K562 (cell line): ENCODE measurements around the gene PACSIN1.

Experiments used
- BMI1 ChIP-seq: fragments of 150-350 bp; IDR thresholded peaks from 2 replicates; pipeline ENCODE4 v1.6.1; 2014; ENCODE audit warnings: low read length
- CTCF ChIP-seq, 3 experiments: IDR thresholded peaks in 2 of 3; conservative IDR thresholded peaks in 1 of 3; 2 replicates each; pipeline ENCODE4 v1.5.1; 2011 to 2012; ENCODE audit warnings: low read length in 3 of 3, mild to moderate bottlenecking in 3 of 3, control low read depth in 2 of 3, improper control_type of control experiment in 1 of 3, inconsistent platforms in 1 of 3, low read depth in 1 of 3, mixed read lengths in 1 of 3, moderate library complexity in 1 of 3; ENCODE audit not compliant: insufficient read depth in 2 of 3
- ETS1 ChIP-seq: conservative IDR thresholded peaks from 2 replicates; pipeline ENCODE4 v1.6.1; 2011; ENCODE audit warnings: low read depth, mild to moderate bottlenecking, low read length; ENCODE audit not compliant: control insufficient read depth
- TRIM28 ChIP-seq: fragments of 450-650 bp; IDR thresholded peaks from 2 replicates; pipeline ENCODE4 v1.6.1; 2017
- ZBTB33 ChIP-seq: sonication (generic); formaldehyde crosslinking; IDR thresholded peaks from 2 replicates; pipeline ENCODE4 v1.8.1; 2023; ENCODE audit warnings: mild to moderate bottlenecking, missing genetic modification reagents
- ZNF24 ChIP-seq: fragments of 450-650 bp; IDR thresholded peaks from 2 replicates; pipeline ENCODE4 v1.6.1; 2016

GRCh38 chr6:34478796-34479195 is 12.9 kb downstream of the PACSIN1 start:
- TF ChIP-seq TRIM28, result no peak
- no peak for TF ChIP-seq CTCF (IDR thresholded peaks at IDR 0.05 in 2 of 3, conservative IDR thresholded peaks at IDR 0.05 in 1 of 3; ENCODE audit: insufficient read depth in 2 of 3, low read depth in 1 of 3, low read length in 3 of 3)
- no peak for TF ChIP-seq ZNF24
- no peak for TF ChIP-seq BMI1
- TF ChIP-seq ETS1, result no peak
- no peak for TF ChIP-seq ZBTB33
